ENCODE data around the gene IPPK. TPM values are rescaled to one million over a fixed set of nuclear protein-coding genes. Genes with fewer than 3 reads are reported as not detected.

IPPK gene
- total and polyA plus RNA-seq, 2 of the 4 experiments (the other 2 are of a cell fraction) = 25.1 to 26.8 TPM

DNA sequence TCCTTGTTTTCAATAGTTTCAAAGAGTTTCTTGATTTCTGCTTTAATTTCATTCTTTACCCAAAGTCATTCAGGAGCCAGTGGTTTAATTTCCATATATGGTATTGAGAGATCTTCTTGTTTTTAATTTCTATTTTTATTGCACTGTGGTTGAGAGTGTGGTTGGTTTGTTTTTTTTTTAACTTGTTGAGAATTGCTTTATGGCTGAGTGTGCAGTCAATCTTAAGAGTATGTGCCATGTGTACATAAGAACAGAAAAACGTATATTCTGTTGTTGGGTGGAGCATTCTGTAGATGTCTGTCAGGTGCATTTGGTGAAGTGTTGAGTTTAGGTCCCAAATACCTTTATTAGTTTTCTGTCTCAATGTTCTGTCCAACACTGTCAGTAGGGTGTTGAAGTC, 26.7 kb upstream of the IPPK start:
- Histone ChIP-seq H4K8ac (ENCODE audit: low read depth in 2 of 2, low read length in 2 of 2) (no peak overlapping the region), H3K23ac (ENCODE audit: low read depth, low read length) (no peak overlapping the region), H3K14ac (replicated peaks; ENCODE audit: low read depth, low read length) (no peak overlapping the region), H3K4me1 (ENCODE audit: control insufficient read depth, insufficient read depth, low read length) (no peaks in the 10 kb centered on the region), H3K4ac (ENCODE audit: low read depth, low read length) (no peak overlapping the region), H3K18ac (ENCODE audit: low read depth, low read length) (no peak overlapping the region), H3K36me3 (ENCODE audit: control insufficient read depth, insufficient read depth, low read length) (no peaks in the 10 kb centered on the region), H4K91ac (ENCODE audit: insufficient read depth, low read depth, low read length) (no peak overlapping the region), H2BK15ac (ENCODE audit: low read depth, low read length) (no peak overlapping the region), H4K5ac (ENCODE audit: low read depth, low read length) (no peak overlapping the region), H3K4me2 (ENCODE audit: low read depth, low read length) (no peak overlapping the region), H3K27me3 (ENCODE audit: control insufficient read depth, insufficient read depth, low read length) (no peaks in the 10 kb centered on the region), H3K79me1 (ENCODE audit: low read depth in 1 of 2, low read length in 2 of 2) (no peaks in the 10 kb centered on the region), H2BK20ac (ENCODE audit: low read depth, low read length) (no peak overlapping the region), H2AK5ac (ENCODE audit: low read depth, low read length) (no peak overlapping the region), H3K9me1 (ENCODE audit: insufficient read depth, low read length) (no peaks in the 10 kb centered on the region), H4K20me1 (ENCODE audit: insufficient read depth, low read length) (no peaks in the 10 kb centered on the region), H3K9me3 (ENCODE audit: control insufficient read depth, insufficient read depth, low read length) (peaks cover 6% of the 10 kb centered on the region), H3K27ac (ENCODE audit: insufficient read depth, low read length) (no peak overlapping the region), H3K56ac (ENCODE audit: extremely low read depth, insufficient read depth, low read length) (no peak overlapping the region), H2BK120ac (ENCODE audit: low read depth, low read length) (no peak overlapping the region), H2AK9ac (replicated peaks; ENCODE audit: low read depth, low read length, poor library complexity) (no peak overlapping the region), H3K4me3 (ENCODE audit: insufficient read depth, low read depth, low read length) (no peak overlapping the region), H2BK5ac (ENCODE audit: low read depth, low read length, poor library complexity, severe bottlenecking) (no peak overlapping the region), H3K9ac (ENCODE audit: low read depth, low read length) (no peak overlapping the region), H2AFZ (replicated peaks; ENCODE audit: low read length, poor library complexity) (no peak overlapping the region)
- intact Hi-C loops (cut with micrococcal nuclease) (no loop called here), dilution Hi-C loops (cut with HindIII; ENCODE audit: low sequenced_read_pairs, unreplicated experiment) (no loop called here), in situ Hi-C loops (cut with MboI; ENCODE audit: low sequenced_read_pairs) (no loop called here)
- no peak for TF ChIP-seq RCOR1 (IDR thresholded peaks at IDR 0.05; ENCODE audit: insufficient replicate concordance, low read length)
- TF ChIP-seq POLR2A (IDR thresholded peaks at IDR 0.05; ENCODE audit: low read depth, low read length) = no peak
- TF ChIP-seq MAFK (IDR thresholded peaks at IDR 0.05; ENCODE audit: low read depth, low read length) = no peak
- TF ChIP-seq RAD21 (IDR thresholded peaks at IDR 0.05; ENCODE audit: low read length) = no peak
- no peak for TF ChIP-seq MAZ (IDR thresholded peaks at IDR 0.05; ENCODE audit: borderline replicate concordance, low read depth, low read length)
- no peak for ATAC-seq (ENCODE audit: low read depth)
- no TSS peak for BruUV-seq (replicated peaks)
- POLR2A ChIA-PET (ENCODE audit: unreplicated experiment) = no interaction called here
- no CpG with 5 or more reads among the region's 1 CpG for WGBS, 2 experiments (ENCODE audit: extremely low coverage in 2 of 2, insufficient read length in 1 of 2)
- CTCF ChIA-PET = no interaction called here
- DNase-seq = no peak
